Measurements from ENCODE around the gene MYRIP. TPM values are rescaled to one million over a fixed set of nuclear protein-coding genes. Genes with fewer than 3 reads are reported as not detected.

MYRIP gene
- total RNA-seq, 4 donors from 2014 or later: 0.66 to 3.1 (median 2.6) TPM

- no peak for TF ChIP-seq POLR2A (IDR thresholded peaks at IDR 0.05)
- no peak for TF ChIP-seq CTCF (IDR thresholded peaks at IDR 0.05)
- 85 to 88% methylated on average over 2 of the region's 2 CpGs for WGBS, 2 donors
- H3K27ac ChIP-seq: no peak overlapping the region
Measured at GRCh38 chr3:40298075-40298474, 488.7 kb downstream of the MYRIP start.

GRCh38 chr3:40299130-40299720, 489.8 kb downstream of the MYRIP start:
- 84 to 87% methylated on average over 5 of the region's 5 CpGs for WGBS, 2 donors
- H3K27me3 ChIP-seq: no peaks in the 10 kb centered on the region
- no peaks in the 10 kb centered on the region for H3K36me3 ChIP-seq
- H3K4me3 ChIP-seq: no peak overlapping the region
- intact Hi-C loops (cut with DNase I): no loop called here
- H3K27ac ChIP-seq: peak overlapping the region in 1 of 4 donors; percentile 1
- H3K4me1 ChIP-seq: peaks cover 0 to 4% (median 3%) of the 10 kb centered on the region in 3 donors
- no peaks in the 10 kb centered on the region for H3K9me3 ChIP-seq
- no peak for TF ChIP-seq CTCF (IDR thresholded peaks at IDR 0.05)
- no peak for TF ChIP-seq POLR2A (IDR thresholded peaks at IDR 0.05)
- no peak for DNase-seq

More at GRCh38 chr3:40298075-40298474, 488.7 kb downstream of the MYRIP start:
- no peaks in the 10 kb centered on the region for H3K27me3 ChIP-seq
- no peaks in the 10 kb centered on the region for H3K36me3 ChIP-seq
- H3K9me3 ChIP-seq: no peaks in the 10 kb centered on the region
- no peak overlapping the region for H3K4me3 ChIP-seq
- no peak for DNase-seq
- H3K4me1 ChIP-seq: peaks cover 0 to 4% (median 3%) of the 10 kb centered on the region in 3 donors
- intact Hi-C loops (cut with DNase I): no loop called here

GRCh38 chr3:40299721-40300335, 490.4 kb downstream of the MYRIP start:
- Histone ChIP-seq H3K9me3 (no peaks in the 10 kb centered on the region), H3K27me3 (no peaks in the 10 kb centered on the region), H3K27ac (peak overlapping the region in 1 of 4 donors; percentile 4), H3K4me1 (peaks cover 0 to 4% (median 3%) of the 10 kb centered on the region in 3 donors), H3K4me3 (no peak overlapping the region), H3K36me3 (no peaks in the 10 kb centered on the region)
- DNase-seq: no peak
- 68 to 69% methylated on average over 3 of the region's 3 CpGs for WGBS, 2 donors
- intact Hi-C loops (cut with DNase I): no loop called here
- TF ChIP-seq POLR2A (IDR thresholded peaks at IDR 0.05): no peak
- no peak for TF ChIP-seq CTCF (IDR thresholded peaks at IDR 0.05)

- WGBS, 2 donors: 67 to 79% methylated on average over 1 of the region's 1 CpG
- DNase-seq: no peak
- Histone ChIP-seq H3K4me3 (no peak overlapping the region), H3K36me3 (no peaks in the 10 kb centered on the region), H3K27ac (no peak overlapping the region), H3K4me1 (peaks cover 0 to 4% (median 3%) of the 10 kb centered on the region in 3 donors), H3K9me3 (no peaks in the 10 kb centered on the region), H3K27me3 (no peaks in the 10 kb centered on the region)
- intact Hi-C loops (cut with DNase I): no loop called here
- TF ChIP-seq POLR2A (IDR thresholded peaks at IDR 0.05) (no peak), CTCF (IDR thresholded peaks at IDR 0.05) (no peak)
Measured at GRCh38 chr3:40302784-40303183, 493.4 kb downstream of the MYRIP start.

GRCh38 chr3:40304352-40304751, 494.9 kb downstream of the MYRIP start:
- Histone ChIP-seq H3K4me3 (no peak overlapping the region), H3K27me3 (no peaks in the 10 kb centered on the region), H3K36me3 (no peaks in the 10 kb centered on the region), H3K27ac (no peak overlapping the region), H3K4me1 (peaks cover 8 to 12% (median 8%) of the 10 kb centered on the region in 3 donors), H3K9me3 (no peaks in the 10 kb centered on the region)
- no peak for DNase-seq
- 63 to 93% methylated on average over 1 to 2 of the region's 2 CpGs for WGBS, 2 donors
- TF ChIP-seq POLR2A (IDR thresholded peaks at IDR 0.05): no peak
- TF ChIP-seq CTCF (IDR thresholded peaks at IDR 0.05): no peak
- intact Hi-C loops (cut with DNase I): no loop called here
